ENCODE data around the gene PI4K2A.
"Not testable (repeated sequence)": the region's sequence is repeated elsewhere in the genome, so short reads cannot be mapped to it uniquely, and the experiment has no call there.

The PI4K2A gene

DNA sequence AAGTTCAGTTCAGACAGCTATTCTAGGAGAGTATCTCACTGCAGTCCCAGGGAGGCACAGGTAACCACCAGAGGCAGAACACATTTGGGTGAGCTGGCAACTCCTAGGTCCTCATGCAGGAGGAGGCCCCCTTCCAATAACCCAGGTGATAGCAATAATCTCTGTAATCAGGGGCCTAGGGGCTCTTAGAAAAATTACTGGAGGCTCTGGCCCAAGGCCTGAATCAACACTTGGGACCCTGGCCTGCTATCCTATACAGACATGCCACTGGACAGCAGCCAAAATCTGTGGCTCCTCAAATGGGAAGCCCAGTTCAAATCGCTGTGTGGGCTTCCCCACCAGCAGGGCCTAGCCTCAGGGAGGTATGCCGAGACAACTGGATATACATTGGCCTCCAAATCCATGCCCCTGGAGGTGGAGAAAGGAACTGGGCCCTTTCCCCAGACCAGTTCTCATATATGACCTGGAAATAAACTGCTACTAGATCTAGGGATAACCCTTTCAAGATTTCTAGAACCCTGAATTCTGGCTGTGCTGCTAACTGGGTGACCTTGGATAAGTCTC, 45.0 kb downstream of the PI4K2A start:
- Histone ChIP-seq H3K4me3 (ENCODE audit: insufficient read depth, low read depth, low read length) (no peak overlapping the region), H3K9me3 (ENCODE audit: control insufficient read depth, low read length) (no peaks in the 10 kb centered on the region), H3K4me1 (ENCODE audit: control insufficient read depth, insufficient read depth, low read length) (peaks cover 17% of the 10 kb centered on the region), H3K36me3 (ENCODE audit: control insufficient read depth, insufficient read depth, low read length) (no peaks in the 10 kb centered on the region), H3K27ac (ENCODE audit: insufficient read depth, low read depth, low read length, poor library complexity, severe bottlenecking) (no peak overlapping the region), H3K27me3 (ENCODE audit: control insufficient read depth, insufficient read depth, low read length, poor library complexity, severe bottlenecking) (peaks cover 6% of the 10 kb centered on the region)
- WGBS, 2 experiments = 75 to 79% methylated on average over 2 of the region's 2 CpGs

DNA sequence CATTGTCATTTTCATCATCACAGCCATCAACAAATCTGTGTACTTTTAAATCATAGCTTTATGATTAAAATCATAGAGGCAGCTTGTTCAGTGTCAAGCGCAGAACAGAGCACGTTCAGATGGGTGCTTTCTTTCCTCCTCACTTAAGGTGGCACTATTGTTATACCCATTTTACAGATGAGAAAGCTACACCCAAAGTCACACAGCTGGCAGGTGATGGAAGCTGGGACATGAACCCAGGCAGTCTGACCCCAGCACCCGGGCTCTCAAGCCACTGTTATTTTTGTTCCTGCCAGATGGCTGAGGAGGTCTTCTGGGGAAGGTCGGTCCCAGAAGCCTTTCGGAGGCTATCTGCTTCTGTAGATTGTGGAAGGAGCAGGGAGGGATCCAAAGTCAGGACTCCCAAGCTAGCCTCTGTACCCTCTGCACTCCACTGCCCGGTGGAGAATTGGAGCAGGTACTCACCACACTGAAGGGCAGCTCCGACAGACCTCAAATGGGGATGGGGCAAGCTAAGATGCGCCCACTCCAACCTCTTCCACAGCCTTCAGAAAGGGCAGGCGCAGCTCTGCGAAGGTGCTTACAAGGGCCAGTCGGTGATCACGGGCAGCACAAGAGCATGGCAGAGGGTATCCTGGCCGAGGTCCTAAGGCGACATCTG, 46.0 kb downstream of the PI4K2A start:
- H3K4me1 ChIP-seq (ENCODE audit: control insufficient read depth, insufficient read depth, low read length) = peaks cover 17% of the 10 kb centered on the region
- no peaks in the 10 kb centered on the region for H3K36me3 ChIP-seq (ENCODE audit: control insufficient read depth, insufficient read depth, low read length)
- WGBS, 2 experiments = 24 to 27% methylated on average over 14 of the region's 14 CpGs
- peaks cover 6% of the 10 kb centered on the region for H3K27me3 ChIP-seq (ENCODE audit: control insufficient read depth, insufficient read depth, low read length, poor library complexity, severe bottlenecking)
- peak overlapping the region; percentile 80 for H3K4me3 ChIP-seq (ENCODE audit: insufficient read depth, low read depth, low read length)
- peak overlapping the region; percentile 50 for H3K27ac ChIP-seq (ENCODE audit: insufficient read depth, low read depth, low read length, poor library complexity, severe bottlenecking)
- no peaks in the 10 kb centered on the region for H3K9me3 ChIP-seq (ENCODE audit: control insufficient read depth, low read length)

DNA sequence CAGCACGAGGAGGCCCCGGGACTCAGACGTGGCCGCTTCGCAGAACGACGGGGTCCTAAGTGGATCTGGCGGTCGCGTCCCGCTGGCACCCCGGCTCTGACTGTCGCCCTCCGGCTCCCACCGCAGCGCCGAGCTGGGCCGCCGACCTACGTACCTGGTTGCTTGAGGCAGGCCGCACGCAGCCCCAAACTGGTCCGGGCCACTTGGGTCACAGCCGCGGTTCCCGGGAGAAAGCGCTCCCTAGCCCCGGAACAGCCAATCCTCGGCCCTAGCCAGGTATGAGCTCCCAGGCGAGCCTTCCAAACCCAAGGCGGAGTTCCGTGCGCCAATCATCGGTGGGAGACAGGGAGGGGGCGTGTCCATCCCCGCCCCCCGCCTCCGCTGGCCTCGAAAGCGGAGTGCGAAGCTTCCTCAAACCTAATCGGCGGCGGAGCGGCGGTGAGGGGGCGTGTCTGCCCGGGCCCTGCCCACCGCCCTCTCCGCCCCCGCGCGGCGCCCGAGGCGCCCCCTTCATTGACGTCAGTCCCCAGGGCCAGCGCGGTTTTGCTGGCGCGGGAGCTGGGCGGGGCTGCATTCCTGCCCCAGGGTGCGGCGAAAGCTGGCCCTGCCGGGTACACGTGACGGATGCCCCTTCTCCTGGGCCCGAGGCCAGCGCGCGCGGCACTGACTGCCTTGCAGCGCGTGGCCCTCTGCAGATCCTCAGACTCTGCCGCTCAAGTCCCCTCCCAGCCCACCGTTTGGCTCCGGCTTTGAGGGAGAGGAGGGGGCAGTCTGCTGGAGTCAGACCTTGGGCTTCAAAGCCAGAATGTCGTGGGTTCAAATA, 46.7 kb downstream of the PI4K2A start, which contains the start of gene AVPI1:
TSS of gene AVPI1 (minus strand) at position 280 of the 823 bp plus-strand sequence. CDS start 7,336 bp downstream, outside the sequence.
- 1% methylated on average over 78 of the region's 78 CpGs for WGBS, 2 experiments
- Histone ChIP-seq H3K27me3 (ENCODE audit: control insufficient read depth, insufficient read depth, low read length, poor library complexity, severe bottlenecking) (peaks cover 6% of the 10 kb centered on the region), H3K4me3 (ENCODE audit: insufficient read depth, low read depth, low read length) (peak within 1 kb of the TSS; percentile 80), H3K27ac (ENCODE audit: insufficient read depth, low read depth, low read length, poor library complexity, severe bottlenecking) (peak within 1 kb of the TSS; percentile 50), H3K36me3 (ENCODE audit: control insufficient read depth, insufficient read depth, low read length) (no peaks in the 10 kb centered on the region), H3K9me3 (ENCODE audit: control insufficient read depth, low read length) (no peaks in the 10 kb centered on the region), H3K4me1 (ENCODE audit: control insufficient read depth, insufficient read depth, low read length) (peaks cover 17% of the 10 kb centered on the region)

DNA sequence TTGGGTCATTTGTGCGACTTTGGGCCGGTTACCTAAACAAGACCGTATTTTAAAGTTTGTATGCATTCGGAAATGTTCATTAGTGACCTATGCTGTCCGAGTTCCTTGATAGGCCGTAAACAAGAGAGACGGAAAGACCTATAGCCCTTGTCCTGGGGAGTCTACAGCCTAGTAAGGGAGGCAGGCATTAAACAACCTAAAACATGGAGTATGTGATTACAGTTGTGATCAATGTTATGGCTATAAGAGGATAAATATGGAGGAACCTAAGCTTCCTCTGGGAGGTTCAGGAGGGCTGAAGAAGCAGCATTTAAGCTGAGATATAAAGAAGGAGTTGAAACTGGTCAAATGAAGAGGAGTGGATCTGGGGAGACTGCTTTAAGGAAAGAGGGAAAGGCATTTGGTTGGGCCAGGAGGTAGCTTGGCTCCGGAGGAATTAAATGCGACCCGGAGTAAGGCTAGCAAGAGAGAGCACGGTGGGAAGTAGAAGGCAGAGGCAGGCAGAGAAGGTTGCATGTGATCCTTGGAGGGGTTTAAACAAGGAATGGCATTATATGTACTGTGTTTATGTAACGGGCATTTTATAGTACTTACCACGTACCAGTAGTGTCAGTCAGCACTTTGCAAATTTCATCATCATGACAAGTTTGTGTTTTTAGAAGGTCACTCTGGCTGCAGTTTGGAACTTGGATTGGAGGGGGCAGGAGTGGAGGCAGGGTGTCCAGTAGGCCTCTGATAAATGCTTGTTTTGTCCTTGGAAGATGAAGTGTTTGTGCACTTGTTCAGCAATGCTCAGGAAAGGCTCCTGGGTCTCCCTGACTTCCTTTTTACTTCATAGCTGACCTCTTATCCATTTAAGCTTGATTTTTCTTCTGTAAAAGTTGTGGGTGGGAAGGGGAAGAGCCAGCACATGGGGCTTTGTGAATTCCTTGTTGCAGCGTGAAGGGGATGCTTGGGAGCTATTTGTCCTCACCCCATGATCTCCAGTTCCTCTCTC, 47.6 kb downstream of the PI4K2A start:
- no peak overlapping the region for H3K27ac ChIP-seq (ENCODE audit: insufficient read depth, low read depth, low read length, poor library complexity, severe bottlenecking)
- peak overlapping the region; percentile 34 for H3K4me3 ChIP-seq (ENCODE audit: insufficient read depth, low read depth, low read length)
- 79 to 83% methylated on average over 14 of the region's 14 CpGs for WGBS, 2 experiments
- H3K9me3 ChIP-seq (ENCODE audit: control insufficient read depth, low read length) = no peaks in the 10 kb centered on the region
- H3K36me3 ChIP-seq (ENCODE audit: control insufficient read depth, insufficient read depth, low read length) = no peaks in the 10 kb centered on the region
- peaks cover 17% of the 10 kb centered on the region for H3K4me1 ChIP-seq (ENCODE audit: control insufficient read depth, insufficient read depth, low read length)
- peaks cover 6% of the 10 kb centered on the region for H3K27me3 ChIP-seq (ENCODE audit: control insufficient read depth, insufficient read depth, low read length, poor library complexity, severe bottlenecking)

DNA sequence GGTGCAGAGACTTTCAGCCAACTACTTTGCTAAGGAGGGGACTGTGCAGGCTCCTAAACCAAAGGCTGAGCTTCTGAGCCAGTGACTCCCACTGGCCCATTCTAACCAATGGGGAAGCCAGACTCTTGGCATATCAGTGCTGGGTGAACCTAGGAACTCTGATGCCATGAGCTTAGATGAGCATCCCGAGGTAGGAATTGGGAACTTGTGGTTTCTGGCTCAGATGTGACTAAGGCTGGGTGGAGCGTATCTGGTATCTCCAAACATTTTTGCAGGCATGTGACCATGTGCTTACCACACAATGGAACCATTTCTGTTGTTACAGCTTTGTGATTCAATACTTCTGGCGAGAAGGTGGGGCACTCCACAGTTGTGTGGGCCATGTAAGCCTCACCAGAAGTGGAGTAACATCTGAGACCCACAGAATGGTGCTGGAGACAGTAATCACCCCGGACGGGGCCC, 49.1 kb downstream of the PI4K2A start:
- no peak overlapping the region for H3K4me3 ChIP-seq (ENCODE audit: insufficient read depth, low read depth, low read length)
- H3K9me3 ChIP-seq (ENCODE audit: control insufficient read depth, low read length) = no peaks in the 10 kb centered on the region
- no peak overlapping the region for H3K27ac ChIP-seq (ENCODE audit: insufficient read depth, low read depth, low read length, poor library complexity, severe bottlenecking)
- no peaks in the 10 kb centered on the region for H3K36me3 ChIP-seq (ENCODE audit: control insufficient read depth, insufficient read depth, low read length)
- 90 to 95% methylated on average over 5 of the region's 5 CpGs for WGBS, 2 experiments
- peaks cover 17% of the 10 kb centered on the region for H3K4me1 ChIP-seq (ENCODE audit: control insufficient read depth, insufficient read depth, low read length)
- H3K27me3 ChIP-seq (ENCODE audit: control insufficient read depth, insufficient read depth, low read length, poor library complexity, severe bottlenecking) = peaks cover 6% of the 10 kb centered on the region

DNA sequence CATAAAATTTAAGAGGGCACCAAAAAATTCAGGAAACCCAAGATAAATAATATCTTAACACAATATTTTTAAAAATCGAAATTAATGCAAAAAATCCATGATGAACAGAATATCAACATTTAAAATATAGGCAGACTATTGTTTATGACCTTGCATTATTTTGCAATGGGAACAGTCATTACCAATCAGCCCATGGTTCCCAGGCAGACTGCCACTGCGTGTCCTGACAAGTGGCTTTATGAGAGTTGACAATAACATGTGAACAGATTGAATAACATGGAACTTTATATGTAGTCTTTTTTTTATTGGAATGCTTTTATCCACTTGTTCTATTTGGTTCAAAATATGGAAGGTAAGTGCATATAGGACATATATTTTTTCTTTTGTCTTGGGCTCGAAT, 49.7 kb downstream of the PI4K2A start:
- H3K9me3 ChIP-seq (ENCODE audit: control insufficient read depth, low read length) = no peaks in the 10 kb centered on the region
- WGBS, 2 experiments = 92 to 100% methylated on average over 2 to 3 of the region's 3 CpGs
- no peak overlapping the region for H3K4me3 ChIP-seq (ENCODE audit: insufficient read depth, low read depth, low read length)
- no peak overlapping the region for H3K27ac ChIP-seq (ENCODE audit: insufficient read depth, low read depth, low read length, poor library complexity, severe bottlenecking)
- H3K27me3 ChIP-seq (ENCODE audit: control insufficient read depth, insufficient read depth, low read length, poor library complexity, severe bottlenecking) = peaks cover 6% of the 10 kb centered on the region
- no peaks in the 10 kb centered on the region for H3K36me3 ChIP-seq (ENCODE audit: control insufficient read depth, insufficient read depth, low read length)
- H3K4me1 ChIP-seq (ENCODE audit: control insufficient read depth, insufficient read depth, low read length) = peaks cover 17% of the 10 kb centered on the region

DNA sequence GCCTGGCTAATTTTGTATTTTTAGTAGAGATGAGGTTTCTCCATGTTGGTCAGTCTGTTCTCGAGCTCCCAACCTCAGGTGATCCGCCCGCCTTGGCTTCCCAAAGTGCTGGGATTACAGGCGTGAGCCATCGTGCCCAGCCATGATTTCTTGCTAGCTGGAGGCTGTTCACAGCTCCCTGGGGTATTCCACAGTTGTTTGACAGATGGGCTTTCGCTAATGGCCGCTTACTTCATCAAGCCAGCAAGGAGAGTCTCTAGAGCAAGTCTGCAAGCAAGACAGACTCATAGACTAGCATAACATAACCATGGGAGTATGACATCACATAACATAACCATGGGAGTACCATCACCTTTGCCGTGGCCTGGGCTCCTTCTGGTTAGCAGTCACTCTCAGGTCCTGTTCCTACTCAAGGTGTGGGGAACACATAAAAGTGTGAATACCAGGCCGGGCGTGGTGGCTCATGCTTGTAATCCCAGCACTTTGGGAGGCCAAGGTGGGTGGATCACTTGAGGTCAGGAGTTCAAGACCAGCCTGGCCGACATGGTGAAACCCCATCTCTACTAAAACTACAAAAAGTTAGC, 57.7 kb downstream of the PI4K2A start:
- H3K4me3 ChIP-seq (ENCODE audit: insufficient read depth, low read depth, low read length); H3K9me3 ChIP-seq (ENCODE audit: control insufficient read depth, low read length); H3K4me1 ChIP-seq (ENCODE audit: control insufficient read depth, insufficient read depth, low read length); H3K27ac ChIP-seq (ENCODE audit: insufficient read depth, low read depth, low read length, poor library complexity, severe bottlenecking); H3K36me3 ChIP-seq (ENCODE audit: control insufficient read depth, insufficient read depth, low read length); H3K27me3 ChIP-seq (ENCODE audit: control insufficient read depth, insufficient read depth, low read length, poor library complexity, severe bottlenecking): not testable (repeated sequence)
- 93% methylated on average over 11 of the region's 11 CpGs for WGBS, 2 experiments

DNA sequence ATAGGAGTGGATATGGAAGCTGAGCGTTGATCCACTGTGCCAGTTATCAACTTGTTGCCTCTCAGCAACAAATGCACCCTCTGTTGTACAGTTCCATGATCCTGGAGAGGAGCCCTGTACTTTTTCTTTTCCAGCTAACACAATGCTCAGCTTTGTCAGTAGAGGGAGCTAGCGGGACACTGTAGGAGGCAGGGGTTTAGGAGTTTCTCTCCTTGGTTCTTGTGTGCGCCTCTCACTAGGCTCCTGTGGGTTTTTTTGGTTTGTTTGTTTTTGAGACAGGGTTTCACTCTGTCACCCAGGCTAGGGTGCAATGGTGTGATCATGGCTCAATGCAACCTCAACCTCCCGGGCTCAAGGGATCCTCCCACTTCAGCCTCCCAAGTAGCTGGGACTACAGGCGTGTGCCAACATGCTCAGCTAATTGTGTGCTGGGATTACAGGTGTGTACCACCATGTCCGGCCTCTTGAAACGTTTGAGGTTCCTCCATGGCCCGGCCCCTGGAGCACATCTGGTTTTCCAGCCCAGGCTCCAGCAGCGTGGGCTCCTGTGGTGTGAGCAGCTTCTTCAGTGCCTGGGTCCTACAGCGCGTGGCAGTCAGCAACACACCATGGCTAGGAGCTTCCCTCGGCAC, 61.1 kb downstream of the PI4K2A start:
- Histone ChIP-seq H3K27ac (ENCODE audit: insufficient read depth, low read depth, low read length, poor library complexity, severe bottlenecking) (no peak overlapping the region), H3K27me3 (ENCODE audit: control insufficient read depth, insufficient read depth, low read length, poor library complexity, severe bottlenecking) (no peaks in the 10 kb centered on the region), H3K36me3 (ENCODE audit: control insufficient read depth, insufficient read depth, low read length) (no peaks in the 10 kb centered on the region), H3K4me3 (ENCODE audit: insufficient read depth, low read depth, low read length) (no peak overlapping the region), H3K4me1 (ENCODE audit: control insufficient read depth, insufficient read depth, low read length) (no peaks in the 10 kb centered on the region), H3K9me3 (ENCODE audit: control insufficient read depth, low read length) (no peaks in the 10 kb centered on the region)
- WGBS, 2 experiments = 60 to 64% methylated on average over 12 of the region's 12 CpGs

DNA sequence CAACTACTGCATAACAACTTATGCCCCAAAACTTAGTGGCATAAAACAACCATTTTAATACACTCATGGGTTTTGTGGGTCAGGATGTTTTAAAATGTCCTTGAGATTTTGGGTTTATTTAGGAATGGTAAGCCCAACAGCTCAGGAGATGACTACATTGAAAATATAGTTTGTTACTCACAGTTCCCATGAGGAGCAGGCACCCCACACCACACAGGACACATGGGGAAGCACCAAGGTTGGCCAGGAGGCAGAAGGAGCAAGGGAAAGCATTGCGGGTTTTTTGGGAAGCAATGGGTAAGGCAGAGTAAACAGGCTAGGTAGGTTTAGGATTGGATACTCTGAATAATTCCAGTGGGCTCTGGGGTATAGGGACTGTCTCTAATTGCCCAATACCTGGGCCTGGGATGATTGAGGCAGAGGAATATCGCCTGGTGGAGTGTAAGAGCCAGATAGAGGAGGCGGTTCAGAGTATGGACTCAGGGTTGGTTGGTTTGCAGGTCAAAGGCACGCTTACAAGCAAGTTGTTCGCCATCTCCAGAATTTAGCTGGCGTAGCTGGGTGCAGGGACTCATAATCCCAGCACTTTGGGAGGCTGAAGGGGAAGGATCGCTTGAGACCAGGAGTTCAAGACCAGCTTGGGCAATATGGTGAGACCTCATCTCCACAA, 63.1 kb downstream of the PI4K2A start:
- no peak overlapping the region for H3K4me3 ChIP-seq (ENCODE audit: insufficient read depth, low read depth, low read length)
- WGBS, 2 experiments = 85 to 86% methylated on average over 7 of the region's 7 CpGs
- H3K27me3 ChIP-seq (ENCODE audit: control insufficient read depth, insufficient read depth, low read length, poor library complexity, severe bottlenecking) = no peaks in the 10 kb centered on the region
- no peaks in the 10 kb centered on the region for H3K36me3 ChIP-seq (ENCODE audit: control insufficient read depth, insufficient read depth, low read length)
- no peak overlapping the region for H3K27ac ChIP-seq (ENCODE audit: insufficient read depth, low read depth, low read length, poor library complexity, severe bottlenecking)
- no peaks in the 10 kb centered on the region for H3K9me3 ChIP-seq (ENCODE audit: control insufficient read depth, low read length)
- no peaks in the 10 kb centered on the region for H3K4me1 ChIP-seq (ENCODE audit: control insufficient read depth, insufficient read depth, low read length)
